NT2/D1 (cell line): ENCODE measurements around the gene KLK13.

Experiments
- DNase-seq: peaks from one replicate; pipeline ENCODE4 v3.0.0-alpha.2; 2011; ENCODE audit warnings: low read depth, low spot score
- H3K27me3 ChIP-seq: 2 replicates; pipeline ENCODE4 v1.6.0; 2011; ENCODE audit warnings: mild to moderate bottlenecking; ENCODE audit not compliant: insufficient read length, insufficient read depth
- H3K36me3 ChIP-seq: 2 replicates; pipeline ENCODE4 v1.6.1; 2011; ENCODE audit warnings: mild to moderate bottlenecking, low read length, mixed read lengths; ENCODE audit not compliant: insufficient read depth, insufficient read length
- H3K4me1 ChIP-seq: 2 replicates; pipeline ENCODE4 v1.5.1; 2011; ENCODE audit not compliant: insufficient read depth, insufficient read length
- H3K4me3 ChIP-seq: 2 replicates; pipeline ENCODE4 v1.5.1; 2011; ENCODE audit warnings: low read depth; ENCODE audit not compliant: insufficient read length
- H3K9ac ChIP-seq: 2 replicates; pipeline ENCODE4 v1.6.0; 2011; ENCODE audit warnings: low read depth; ENCODE audit not compliant: insufficient read length
- H3K9me3 ChIP-seq: 2 replicates; pipeline ENCODE4 v1.5.1; 2011; ENCODE audit warnings: mild to moderate bottlenecking, low read length; ENCODE audit not compliant: insufficient read depth
- SUZ12 ChIP-seq: IDR thresholded peaks from 2 replicates; pipeline ENCODE4 v1.6.1; 2011; ENCODE audit not compliant: insufficient read length, insufficient read depth; ENCODE audit errors: extremely low read depth
- YY1 ChIP-seq: IDR thresholded peaks from 2 replicates; pipeline ENCODE4 v1.6.1; 2011; ENCODE audit not compliant: insufficient read length, insufficient read depth
- ZNF274 ChIP-seq: IDR thresholded peaks from 2 replicates; pipeline ENCODE4 v1.6.1; 2011; ENCODE audit warnings: mild to moderate bottlenecking, low read depth, low read length

Gene KLK13

GRCh38 chr19:51060336-51060735 is 4.6 kb downstream of the KLK13 start:
- Histone ChIP-seq H3K4me1 (no peaks in the 10 kb centered on the region), H3K4me3 (no peak overlapping the region), H3K9ac (no peak overlapping the region), H3K36me3 (no peaks in the 10 kb centered on the region), H3K9me3 (no peaks in the 10 kb centered on the region), H3K27me3 (no peaks in the 10 kb centered on the region)
- no peak for DNase-seq
- no peak for TF ChIP-seq YY1

- H3K27me3 ChIP-seq = no peaks in the 10 kb centered on the region
- no peak overlapping the region for H3K9ac ChIP-seq
- H3K36me3 ChIP-seq = no peaks in the 10 kb centered on the region
- H3K4me1 ChIP-seq = no peaks in the 10 kb centered on the region
- H3K9me3 ChIP-seq = no peaks in the 10 kb centered on the region
- H3K4me3 ChIP-seq = no peak overlapping the region
- no peak for DNase-seq
- no peak for TF ChIP-seq SUZ12
- TF ChIP-seq ZNF274 = no peak
- TF ChIP-seq YY1 = no peak
These were observed 5.2 kb downstream of the KLK13 start for GRCh38 chr19:51059715-51060114.

- H3K4me1 ChIP-seq = peaks cover 2% of the 10 kb centered on the region
- no peaks in the 10 kb centered on the region for H3K27me3 ChIP-seq
- H3K4me3 ChIP-seq = no peak overlapping the region
- H3K36me3 ChIP-seq = no peaks in the 10 kb centered on the region
- H3K9ac ChIP-seq = no peak overlapping the region
- H3K9me3 ChIP-seq = no peaks in the 10 kb centered on the region
- no peak for DNase-seq
- TF ChIP-seq YY1 (no peak), SUZ12 (no peak), ZNF274 (no peak)
These were observed 9.0 kb downstream of the KLK13 start for GRCh38 chr19:51055866-51056265.

GRCh38 chr19:51047031-51047335 is 17.9 kb downstream of the KLK13 start:
- Histone ChIP-seq H3K4me3 (no peak overlapping the region), H3K36me3 (no peaks in the 10 kb centered on the region), H3K27me3 (no peaks in the 10 kb centered on the region), H3K9ac (no peak overlapping the region), H3K4me1 (no peaks in the 10 kb centered on the region), H3K9me3 (no peaks in the 10 kb centered on the region)
- DNase-seq = no peak
- no peak for TF ChIP-seq YY1
- TF ChIP-seq SUZ12 = no peak
- TF ChIP-seq ZNF274 = no peak

GRCh38 chr19:51044327-51044726 is 20.6 kb downstream of the KLK13 start:
- no peak overlapping the region for H3K4me3 ChIP-seq
- DNase-seq = no peak
- H3K4me1 ChIP-seq = no peaks in the 10 kb centered on the region
- no peaks in the 10 kb centered on the region for H3K9me3 ChIP-seq
- H3K27me3 ChIP-seq = no peaks in the 10 kb centered on the region
- H3K36me3 ChIP-seq = no peaks in the 10 kb centered on the region
- no peak overlapping the region for H3K9ac ChIP-seq
- no peak for TF ChIP-seq SUZ12
- no peak for TF ChIP-seq ZNF274
- TF ChIP-seq YY1 = no peak

GRCh38 chr19:51043497-51043896 is 21.4 kb downstream of the KLK13 start:
- no peak for TF ChIP-seq YY1
- TF ChIP-seq ZNF274 = no peak
- TF ChIP-seq SUZ12 = no peak
- H3K4me1 ChIP-seq = no peaks in the 10 kb centered on the region
- no peaks in the 10 kb centered on the region for H3K36me3 ChIP-seq
- no peak overlapping the region for H3K9ac ChIP-seq
- no peaks in the 10 kb centered on the region for H3K27me3 ChIP-seq
- H3K9me3 ChIP-seq = no peaks in the 10 kb centered on the region
- DNase-seq = no peak
- H3K4me3 ChIP-seq = no peak overlapping the region

GRCh38 chr19:51040151-51040550 is 24.7 kb downstream of the KLK13 start:
- H3K4me3 ChIP-seq = no peak overlapping the region
- no peaks in the 10 kb centered on the region for H3K27me3 ChIP-seq
- H3K9me3 ChIP-seq = no peaks in the 10 kb centered on the region
- no peak overlapping the region for H3K9ac ChIP-seq
- DNase-seq = no peak
- no peak for TF ChIP-seq ZNF274
- no peak for TF ChIP-seq YY1
- no peak for TF ChIP-seq SUZ12
- no peaks in the 10 kb centered on the region for H3K36me3 ChIP-seq
- H3K4me1 ChIP-seq = no peaks in the 10 kb centered on the region

- no peak for DNase-seq
- H3K9ac ChIP-seq = no peak overlapping the region
- H3K4me3 ChIP-seq = no peak overlapping the region
- TF ChIP-seq SUZ12 = no peak
- TF ChIP-seq ZNF274 = no peak
- H3K4me1 ChIP-seq = no peaks in the 10 kb centered on the region
- no peaks in the 10 kb centered on the region for H3K27me3 ChIP-seq
- no peaks in the 10 kb centered on the region for H3K9me3 ChIP-seq
- no peaks in the 10 kb centered on the region for H3K36me3 ChIP-seq
These were observed 28.4 kb downstream of the KLK13 start for GRCh38 chr19:51036519-51036918.
